Measurements from ENCODE around the gene PDZRN3. TPM values are rescaled to one million over a fixed set of nuclear protein-coding genes. Genes with fewer than 3 reads are reported as not detected.
A peak's percentile ranks its signal among the peaks of the same experiment; 100 is the strongest.

PDZRN3 gene
- total RNA-seq, 4 donors from 2014 or later: 227 to 305 (median 265) TPM

DNA sequence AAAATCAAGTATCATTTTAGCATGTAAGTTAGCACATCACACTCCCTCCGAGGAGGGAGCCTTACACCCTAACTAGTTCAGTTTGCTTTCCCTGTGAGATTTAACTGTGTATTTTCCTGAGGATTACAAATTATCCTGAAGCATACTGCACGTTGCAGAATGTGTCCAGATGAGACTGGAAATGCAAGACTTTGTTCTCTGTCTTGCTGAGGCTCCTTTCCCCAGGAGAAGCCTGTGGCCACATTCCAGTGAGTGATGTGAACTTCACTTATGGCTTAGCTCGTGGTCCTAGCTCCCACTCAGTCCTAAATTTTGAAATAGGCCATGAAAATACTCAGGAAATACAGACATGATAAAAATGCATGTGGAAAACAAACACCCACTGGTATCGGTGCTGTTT, 23.7 kb downstream of the PDZRN3 start:
- Histone ChIP-seq H3K27me3 (no peaks in the 10 kb centered on the region), H3K9me3 (no peaks in the 10 kb centered on the region), H3K36me3 (peaks cover 0 to 16% of the 10 kb centered on the region in 2 donors), H3K4me3 (no peak overlapping the region), H3K27ac (peak overlapping the region; percentile 73 to 97 (median 82)), H3K4me1 (peaks cover 55 to 100% (median 56%) of the 10 kb centered on the region in 3 donors)
- TF ChIP-seq, protein P1, sequence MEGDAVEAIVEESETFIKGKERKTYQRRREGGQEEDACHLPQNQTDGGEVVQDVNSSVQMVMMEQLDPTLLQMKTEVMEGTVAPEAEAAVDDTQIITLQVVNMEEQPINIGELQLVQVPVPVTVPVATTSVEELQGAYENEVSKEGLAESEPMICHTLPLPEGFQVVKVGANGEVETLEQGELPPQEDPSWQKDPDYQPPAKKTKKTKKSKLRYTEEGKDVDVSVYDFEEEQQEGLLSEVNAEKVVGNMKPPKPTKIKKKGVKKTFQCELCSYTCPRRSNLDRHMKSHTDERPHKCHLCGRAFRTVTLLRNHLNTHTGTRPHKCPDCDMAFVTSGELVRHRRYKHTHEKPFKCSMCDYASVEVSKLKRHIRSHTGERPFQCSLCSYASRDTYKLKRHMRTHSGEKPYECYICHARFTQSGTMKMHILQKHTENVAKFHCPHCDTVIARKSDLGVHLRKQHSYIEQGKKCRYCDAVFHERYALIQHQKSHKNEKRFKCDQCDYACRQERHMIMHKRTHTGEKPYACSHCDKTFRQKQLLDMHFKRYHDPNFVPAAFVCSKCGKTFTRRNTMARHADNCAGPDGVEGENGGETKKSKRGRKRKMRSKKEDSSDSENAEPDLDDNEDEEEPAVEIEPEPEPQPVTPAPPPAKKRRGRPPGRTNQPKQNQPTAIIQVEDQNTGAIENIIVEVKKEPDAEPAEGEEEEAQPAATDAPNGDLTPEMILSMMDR (IDR thresholded peaks at IDR 0.05): no peak
- TF ChIP-seq POLR2A (IDR thresholded peaks at IDR 0.05) (no peak), EP300 (IDR thresholded peaks at IDR 0.05) (no peak), POLR2AphosphoS5 (IDR thresholded peaks at IDR 0.05) (no peak)
- ATAC-seq: no peak
- WGBS, 2 donors (ENCODE audit: low coverage in 1 of 2): 21 to 80% methylated on average over 1 to 4 of the region's 4 CpGs

DNA sequence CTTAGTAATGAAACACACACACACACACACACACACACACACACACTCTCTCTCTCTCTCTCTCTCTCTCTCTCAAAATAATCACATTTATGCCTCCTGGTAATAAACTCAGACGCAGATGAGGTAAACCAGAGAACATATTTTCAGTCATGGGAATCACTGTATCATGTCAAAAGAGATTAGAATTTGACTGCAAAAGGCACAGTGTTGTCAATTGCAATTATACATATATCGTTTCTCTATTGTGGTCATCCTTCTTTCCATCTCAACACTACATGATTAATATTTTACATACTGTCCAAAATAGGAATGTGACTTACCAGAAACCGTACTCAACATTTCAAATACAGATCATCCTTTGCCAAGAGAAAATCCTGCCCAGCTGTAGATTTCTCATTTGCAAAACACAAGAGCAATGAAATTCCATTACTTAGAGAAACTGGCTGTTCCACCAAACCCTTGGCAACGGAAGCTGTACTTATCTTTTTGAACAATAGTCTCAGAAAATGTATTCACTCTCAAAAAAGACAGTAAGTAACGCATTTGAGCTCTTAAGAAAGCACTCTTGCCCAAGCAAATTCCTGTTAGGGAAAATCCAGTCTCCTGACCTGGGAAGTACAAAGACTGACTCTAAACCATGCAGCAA, 24.3 kb downstream of the PDZRN3 start:
- H3K9me3 ChIP-seq: no peaks in the 10 kb centered on the region
- TF ChIP-seq, protein P1 (IDR thresholded peaks at IDR 0.05): no peak
- TF ChIP-seq EP300 (IDR thresholded peaks at IDR 0.05) (no peak), POLR2AphosphoS5 (IDR thresholded peaks at IDR 0.05) (peak; percentile 57)
- peaks cover 0 to 18% of the 10 kb centered on the region in 2 donors for H3K36me3 ChIP-seq
- peak; percentile 52 for ATAC-seq
- H3K27ac ChIP-seq: peak overlapping the region; percentile 73 to 97 (median 82)
- peaks cover 50 to 95% (median 51%) of the 10 kb centered on the region in 3 donors for H3K4me1 ChIP-seq
- no peak overlapping the region for H3K4me3 ChIP-seq
- no peaks in the 10 kb centered on the region for H3K27me3 ChIP-seq
- 10% methylated on average over 5 of the region's 5 CpGs for WGBS, 2 donors (ENCODE audit: low coverage in 1 of 2)

DNA sequence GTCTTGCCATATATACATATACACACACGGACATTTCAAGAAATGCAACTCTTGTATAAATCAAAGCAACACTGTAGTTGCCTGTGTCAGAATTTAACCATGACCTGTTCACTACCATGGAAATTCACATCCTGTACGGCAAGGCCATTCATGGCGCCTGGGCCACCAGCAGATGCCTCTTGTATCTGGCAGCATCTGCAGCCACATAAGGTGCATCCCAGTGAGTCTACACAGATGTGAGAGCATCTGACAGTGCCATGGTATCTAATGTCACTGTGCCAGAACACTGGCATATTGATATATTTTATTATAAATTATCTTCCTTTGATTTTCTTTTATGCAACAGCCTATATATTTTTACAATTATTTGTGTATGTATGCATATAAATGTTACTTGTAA, 25.1 kb downstream of the PDZRN3 start:
- H3K9me3 ChIP-seq: no peaks in the 10 kb centered on the region
- no peak for ATAC-seq
- peak overlapping the region; percentile 73 to 97 (median 82) for H3K27ac ChIP-seq
- peaks cover 0 to 18% of the 10 kb centered on the region in 2 donors for H3K36me3 ChIP-seq
- no peak overlapping the region for H3K4me3 ChIP-seq
- no peaks in the 10 kb centered on the region for H3K27me3 ChIP-seq
- WGBS, 2 donors (ENCODE audit: low coverage in 1 of 2): 67 to 84% methylated on average over 3 of the region's 3 CpGs
- peaks cover 44 to 87% (median 45%) of the 10 kb centered on the region in 3 donors for H3K4me1 ChIP-seq
- TF ChIP-seq, protein P1 (IDR thresholded peaks at IDR 0.05): no peak
- no peak for TF ChIP-seq POLR2A (IDR thresholded peaks at IDR 0.05)
- no peak for TF ChIP-seq POLR2AphosphoS5 (IDR thresholded peaks at IDR 0.05)
- TF ChIP-seq EP300 (IDR thresholded peaks at IDR 0.05): no peak

DNA sequence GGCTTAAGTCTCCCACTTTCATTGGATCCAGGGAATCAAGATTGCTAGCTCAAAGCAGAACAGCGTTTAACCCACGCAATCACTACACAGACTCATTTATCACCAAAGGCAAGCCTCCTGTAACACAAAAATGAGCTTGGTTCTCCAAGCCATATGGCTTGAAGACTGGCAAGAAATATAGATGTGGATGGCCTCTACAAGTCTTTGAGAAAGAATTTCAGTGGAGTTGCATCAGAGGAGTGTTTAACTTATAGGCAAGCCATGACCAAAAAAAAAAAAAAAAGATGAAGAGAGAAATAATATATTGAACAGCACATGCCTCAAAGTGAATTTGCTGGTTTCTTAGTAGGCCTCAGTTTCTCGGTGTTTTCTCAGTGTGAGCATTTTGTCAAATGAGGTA, 27.3 kb downstream of the PDZRN3 start:
- H3K4me3 ChIP-seq: no peak overlapping the region
- peak overlapping the region in 3 of 4 donors; percentile 73 to 97 (median 85) for H3K27ac ChIP-seq
- no peak for TF ChIP-seq EP300 (IDR thresholded peaks at IDR 0.05)
- TF ChIP-seq POLR2AphosphoS5 (IDR thresholded peaks at IDR 0.05): no peak
- no peak for TF ChIP-seq POLR2A (IDR thresholded peaks at IDR 0.05)
- TF ChIP-seq, protein P1 (IDR thresholded peaks at IDR 0.05): no peak
- H3K36me3 ChIP-seq: peaks cover 0 to 18% of the 10 kb centered on the region in 2 donors
- H3K4me1 ChIP-seq: peaks cover 39 to 81% (median 43%) of the 10 kb centered on the region in 3 donors
- no peak for ATAC-seq
- no peaks in the 10 kb centered on the region for H3K9me3 ChIP-seq
- 70 to 86% methylated on average over 1 to 3 of the region's 3 CpGs for WGBS, 2 donors (ENCODE audit: low coverage in 1 of 2)
- no peaks in the 10 kb centered on the region for H3K27me3 ChIP-seq
